ENCODE results near the gene FAS.
"Not testable (repeated sequence)": the region's sequence is repeated elsewhere in the genome, so short reads cannot be mapped to it uniquely, and the experiment has no call there.

FAS gene

GRCh38 chr10:88995156-88995876 is 4.7 kb downstream of the FAS start:
- DNase-seq, result no peak

- no peak for DNase-seq
Observed at GRCh38 chr10:88996927-88997326, 6.3 kb downstream of the FAS start.

- no peak for DNase-seq
Observed at GRCh38 chr10:88999625-89000024, 9.0 kb downstream of the FAS start.

GRCh38 chr10:89001024-89001728 is 10.6 kb downstream of the FAS start:
- no peak for DNase-seq

- no peak for DNase-seq
Observed at GRCh38 chr10:89001729-89002072, 11.1 kb downstream of the FAS start.

DNA sequence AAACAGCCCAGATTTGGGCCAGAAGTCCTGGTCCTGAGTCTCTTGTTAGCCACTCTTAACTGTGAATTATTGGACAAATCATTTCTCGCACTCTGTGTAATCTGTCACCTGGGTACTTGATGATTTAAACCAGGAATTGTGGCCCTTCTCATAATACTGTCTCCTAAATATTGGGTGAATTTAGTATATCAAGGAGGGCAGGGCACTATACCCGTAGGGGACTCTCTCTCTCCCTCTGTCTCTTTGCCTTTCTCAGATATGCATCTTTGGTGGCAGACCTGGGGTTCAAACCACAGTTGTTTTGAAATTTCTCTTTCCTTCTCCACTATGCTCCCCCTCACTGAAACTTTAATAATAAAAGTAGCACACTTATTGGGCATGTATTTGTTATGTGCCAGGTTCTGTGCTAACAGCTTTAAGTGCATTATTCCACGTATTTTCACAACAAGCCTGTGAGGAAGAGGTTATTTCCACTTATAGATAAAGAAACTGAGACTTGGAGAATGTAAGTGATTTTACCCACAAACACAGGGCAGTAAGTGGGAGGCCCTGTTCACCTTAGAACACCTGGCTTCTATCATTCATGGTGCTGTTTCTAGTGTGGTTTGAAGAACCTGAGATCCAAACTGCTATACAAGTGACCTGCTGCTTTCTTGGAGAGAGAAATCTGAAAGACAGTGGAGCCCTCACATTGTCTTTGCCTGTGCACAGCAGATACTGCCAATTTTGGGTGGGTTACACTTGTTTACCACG is 11.8 kb downstream of the FAS start:
- no peak for DNase-seq

DNA sequence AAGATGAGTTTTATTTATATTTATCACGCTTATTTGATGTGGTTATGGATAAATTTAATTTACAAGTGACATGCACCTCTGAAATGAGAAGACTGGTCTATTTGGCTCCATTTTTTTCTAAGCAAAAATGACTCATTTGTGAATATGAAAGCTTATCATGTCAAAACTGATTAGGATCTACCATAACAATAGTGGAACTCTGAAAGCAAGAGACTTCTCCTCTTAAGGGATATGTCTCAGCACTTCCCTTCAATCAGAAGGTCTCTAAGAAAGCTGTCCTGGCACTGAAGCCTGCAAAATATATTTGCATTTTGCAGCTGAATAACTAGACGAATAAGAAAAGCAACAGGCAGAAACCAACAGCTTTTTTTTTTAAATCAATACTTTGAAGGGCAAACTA is 12.7 kb downstream of the FAS start:
- no peak for DNase-seq

DNA sequence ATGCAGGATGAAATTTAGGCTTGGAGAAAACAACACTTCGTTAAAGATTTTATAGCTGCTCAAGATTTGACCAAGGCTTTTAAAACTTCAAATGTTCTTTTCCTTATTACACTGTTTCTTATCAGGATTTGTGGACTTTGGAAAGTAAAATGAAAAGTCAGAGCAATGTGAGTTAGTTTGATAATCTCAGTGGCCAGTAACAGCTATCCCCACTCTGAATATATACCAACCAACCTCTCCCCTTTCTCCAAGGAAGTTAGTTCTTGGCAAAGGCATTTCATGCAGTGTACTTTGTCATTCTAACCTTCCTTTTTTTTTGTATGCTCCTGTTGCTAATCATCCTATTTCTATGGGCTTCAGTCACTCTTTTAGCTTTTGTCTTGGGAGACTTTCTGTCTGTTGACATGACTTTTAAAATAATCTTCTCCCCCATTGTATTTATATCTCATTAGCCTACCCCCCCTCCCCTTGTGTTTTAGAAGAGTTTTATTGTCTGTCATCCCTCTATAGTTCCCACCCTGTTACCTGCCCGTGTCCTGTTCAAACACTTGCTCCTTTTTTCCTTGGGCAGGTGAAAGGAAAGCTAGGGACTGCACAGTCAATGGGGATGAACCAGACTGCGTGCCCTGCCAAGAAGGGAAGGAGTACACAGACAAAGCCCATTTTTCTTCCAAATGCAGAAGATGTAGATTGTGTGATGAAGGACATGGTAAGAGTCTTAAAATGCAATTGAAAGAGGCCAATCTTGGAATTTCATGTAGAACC is 16.7 kb downstream of the FAS start:
- no peak for DNase-seq

GRCh38 chr10:89018700-89019346 is 28.2 kb downstream of the FAS start:
- DNase-seq, result not testable (repeated sequence)

DNA sequence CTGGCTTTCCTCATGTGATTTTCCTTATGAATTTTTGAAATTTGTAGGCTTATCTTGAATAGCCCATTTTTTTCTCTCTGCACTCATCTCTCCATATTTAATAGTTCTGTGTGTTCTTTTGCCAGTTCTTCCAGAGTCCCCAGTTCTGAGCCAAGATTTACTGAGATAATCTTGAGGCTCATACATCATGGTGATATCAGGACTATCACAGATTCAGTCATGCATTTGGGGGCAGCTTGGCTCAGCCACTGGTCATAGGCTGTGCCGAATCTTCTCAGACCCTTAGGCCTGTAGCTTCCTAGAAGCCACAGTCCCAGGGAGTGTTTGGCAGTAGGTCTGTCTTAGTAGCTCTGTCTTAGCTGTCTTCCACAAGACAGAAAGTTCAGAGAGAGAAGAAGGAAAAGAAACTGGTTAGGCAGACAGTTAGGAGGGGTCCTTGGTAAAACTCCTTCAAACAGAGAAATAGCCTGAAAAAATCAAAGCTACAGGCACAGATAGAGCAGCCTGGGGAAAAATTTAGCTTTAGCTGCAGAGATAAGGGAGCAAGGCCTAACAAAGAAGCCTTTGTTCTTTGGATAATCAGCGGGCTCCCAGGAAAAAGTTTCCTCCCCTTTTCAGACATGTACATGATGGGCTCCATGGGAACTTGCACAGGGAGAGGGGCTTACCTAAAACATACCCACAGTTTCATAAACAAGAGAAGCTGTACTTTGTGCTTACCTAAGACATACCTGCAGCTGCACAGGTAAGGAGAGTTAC is 29.1 kb downstream of the FAS start:
- DNase-seq, result no peak

GRCh38 chr10:89021526-89021925 is 30.9 kb downstream of the FAS start:
- DNase-seq, result not testable (repeated sequence)

DNA sequence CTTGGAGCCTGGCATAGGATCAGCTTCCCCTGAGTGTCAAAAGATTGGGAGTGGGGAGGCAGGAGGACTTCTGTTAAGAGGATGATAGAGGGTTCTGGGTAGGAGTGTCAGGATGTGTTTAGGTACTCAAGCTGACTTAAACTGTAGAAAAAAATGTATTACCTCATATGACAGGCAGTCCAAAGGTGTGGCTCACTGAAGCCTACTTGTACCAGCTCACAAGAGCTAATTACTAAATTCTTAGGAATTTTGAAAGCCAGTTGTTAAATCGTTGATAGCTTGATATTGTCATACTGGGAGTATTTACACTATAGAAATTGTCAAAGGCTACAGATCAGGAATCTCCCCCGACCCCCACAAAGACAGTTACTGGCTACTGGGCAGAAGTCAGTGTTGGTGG is 32.1 kb downstream of the FAS start:
- DNase-seq, result no peak

DNA sequence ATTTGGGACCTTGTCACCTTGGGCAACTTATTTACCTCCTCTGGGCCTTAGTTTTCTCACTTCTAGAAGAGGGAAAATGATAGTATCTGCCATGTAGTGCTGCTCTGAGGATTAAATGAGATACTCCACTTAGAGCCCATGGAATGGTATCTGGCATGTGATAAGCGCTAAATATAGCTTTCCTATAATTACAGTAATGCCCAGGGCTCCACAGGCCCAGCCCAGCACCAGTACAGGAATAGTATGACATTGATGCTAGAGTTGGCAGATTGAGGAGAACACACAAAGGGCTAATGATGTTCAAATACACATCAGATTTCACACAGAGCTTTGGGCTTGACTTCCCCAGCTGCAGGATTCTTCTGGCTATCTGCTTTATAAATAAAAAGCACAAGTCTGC is 34.9 kb downstream of the FAS start:
- DNase-seq, result no peak

GRCh38 chr10:89029181-89029580 is 38.6 kb downstream of the FAS start:
- no peak for DNase-seq

DNA sequence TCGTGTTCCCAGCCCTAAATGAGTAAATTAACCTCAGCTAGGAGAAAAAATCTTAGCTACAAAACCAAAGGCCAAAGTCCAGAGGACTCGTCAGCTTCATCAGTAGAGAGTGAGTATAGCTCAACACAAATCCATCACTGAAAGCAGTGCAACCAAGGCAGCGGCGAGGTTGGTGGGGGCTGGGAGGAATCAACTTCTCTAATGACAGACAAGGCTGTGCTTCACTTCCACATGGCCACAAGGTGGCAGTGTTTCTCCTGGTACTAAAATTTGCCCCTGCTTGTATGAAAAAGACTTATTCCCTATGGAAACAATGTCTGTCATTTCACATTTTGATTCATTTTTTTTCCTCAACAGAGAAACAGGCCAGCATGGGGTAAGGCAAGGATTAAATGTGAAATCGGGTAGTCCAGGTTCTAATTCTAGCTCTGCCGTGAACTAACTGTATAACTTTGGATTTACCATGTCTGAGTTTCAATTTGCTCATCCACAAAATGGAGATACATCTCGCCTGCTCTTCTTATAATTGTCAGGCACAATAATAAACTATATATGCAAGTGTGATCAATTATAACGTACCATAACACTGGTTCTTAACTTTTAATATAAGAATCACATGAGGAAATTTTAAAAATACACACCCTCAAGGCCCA is 39.3 kb downstream of the FAS start:
- peak; percentile 69 for DNase-seq

DNA sequence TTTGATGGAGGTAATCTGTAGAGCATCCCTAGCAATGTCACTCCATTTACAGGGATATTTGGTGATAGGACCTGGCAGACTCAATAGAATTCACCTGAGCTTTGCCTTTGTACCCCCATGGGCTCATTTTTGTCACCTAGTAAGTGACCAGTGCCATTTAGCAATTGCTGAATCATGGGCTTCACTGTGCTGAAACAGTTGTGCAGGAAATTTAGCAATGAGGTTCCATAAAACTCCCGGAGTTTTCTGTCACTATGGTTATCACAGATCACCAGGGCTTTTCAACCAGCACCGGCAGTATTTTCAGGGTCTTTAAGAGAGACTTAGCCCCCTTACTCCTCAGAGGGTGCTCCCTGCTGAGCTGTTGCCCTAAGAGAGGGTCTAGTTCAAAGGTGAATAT is 40.2 kb downstream of the FAS start:
- no peak for DNase-seq

GRCh38 chr10:89032141-89032891 is 41.7 kb downstream of the FAS start:
- no peak for DNase-seq

GRCh38 chr10:89035461-89035860 is 44.9 kb downstream of the FAS start:
- no peak for DNase-seq

DNA sequence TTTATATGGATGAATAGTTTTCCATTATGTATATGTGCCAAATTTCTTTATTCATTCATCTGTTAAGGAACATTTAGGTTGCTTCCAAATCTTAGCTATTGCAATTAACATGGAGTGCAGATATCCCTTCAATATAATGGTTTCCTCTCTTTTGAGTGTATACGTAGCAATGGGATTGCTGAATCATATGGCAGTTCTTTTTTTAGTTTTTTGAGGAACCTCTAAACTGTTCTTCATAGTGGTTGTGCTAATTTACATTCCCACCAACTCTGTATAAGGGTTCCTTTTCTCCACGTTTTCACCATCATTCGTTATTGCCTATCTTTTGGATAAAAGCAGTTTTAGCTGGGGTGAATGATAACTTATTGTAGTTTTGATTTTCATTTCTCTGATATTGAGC is 46.5 kb downstream of the FAS start:
- no peak for DNase-seq

DNA sequence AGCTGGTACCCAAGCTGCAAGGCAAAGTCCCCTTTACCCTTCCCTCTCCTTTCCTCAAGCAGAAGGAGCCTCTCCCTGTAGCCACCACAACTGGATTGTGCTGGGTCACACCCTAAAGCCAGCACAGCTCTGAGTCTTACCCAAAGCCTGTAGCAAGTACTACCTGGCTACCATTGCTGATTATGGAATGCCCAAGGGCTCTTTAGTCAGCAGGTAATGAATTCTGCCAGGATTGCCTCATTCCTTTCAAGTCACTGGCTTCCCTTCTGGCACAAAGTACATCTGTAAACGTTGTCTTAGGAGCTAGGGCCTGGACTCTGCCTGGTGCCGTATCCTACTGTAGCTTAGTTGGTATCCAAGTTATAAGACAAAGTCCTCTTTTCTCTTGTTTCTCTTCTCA is 52.0 kb downstream of the FAS start:
- no peak for DNase-seq

DNA sequence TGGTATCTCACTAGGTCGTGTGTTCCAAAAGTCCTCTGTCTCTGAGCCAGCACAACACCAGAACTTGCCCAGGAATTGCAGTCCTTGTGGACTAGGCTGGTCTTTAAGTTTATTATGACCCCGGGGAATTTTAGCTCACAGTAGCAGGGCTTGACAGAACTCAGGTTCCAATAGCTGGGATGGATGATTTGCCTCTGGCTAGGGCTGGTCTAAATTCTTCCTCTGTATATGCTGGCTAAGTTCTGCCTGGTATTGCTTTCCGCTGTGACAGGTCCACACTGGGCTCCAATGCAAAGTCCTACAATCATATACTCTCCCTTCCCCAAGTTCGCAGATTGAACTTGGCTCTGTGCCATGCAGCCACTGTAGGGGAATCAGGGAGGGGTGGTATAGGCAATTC is 52.5 kb downstream of the FAS start:
- no peak for DNase-seq

Data from right hindlimb (tissue), 1 donor.